HepG2 (cell line): ENCODE results near the gene ORMDL3. TPM values are rescaled to one million over a fixed set of nuclear protein-coding genes. Genes with fewer than 3 reads are reported as not detected.

Experiments used
- ATAC-seq: fragments of 200-7000 bp; cut with Tn5 transposase; 3 replicates; pipeline ENCODE4 v1.9.1; 2020; ENCODE audit warnings: mild to moderate bottlenecking, moderate library complexity
- BruUV-seq: library from RNA; stranded (reverse); fragments of 400-500 nt; replicated peaks from 2 replicates; lab custom pipeline; 2021; lab: Mats Ljungman, UMichigan
- CTCF ChIA-PET: fragments of 300-600 bp; formaldehyde crosslinking; extraction: SDS; loops from one replicate; lab custom pipeline; 2021; ENCODE audit warnings: low total read pairs, inconsistent platforms, low intra/inter-chr PET ratio; lab: Yijun Ruan, JAX
- POLR2A ChIA-PET: fragments of 350-600 bp; sonication (Branson Sonifier 250); formaldehyde crosslinking; loops from one replicate; lab custom pipeline; 2020; ENCODE audit warnings: antibody characterized with exemption, inconsistent platforms; lab: Yijun Ruan, JAX
- DNase-seq: peaks from one replicate; pipeline ENCODE4 v3.0.0-alpha.2; 2015; ENCODE audit warnings: low spot score
- FAIRE-seq: peaks from 3 replicates; lab custom pipeline; 2011; peaks lifted over from hg19 to GRCh38; lab: Jason Lieb, UNC
- H2AFZ ChIP-seq: one replicate; pipeline ENCODE4 v1.6.1; 2011; ENCODE audit warnings: low read length, inconsistent platforms
- H3K27ac ChIP-seq: fragments of 300-600 bp; 3 replicates; pipeline ENCODE4 v1.8.0; 2011; ENCODE audit warnings: mixed run types, mild to moderate bottlenecking, mixed read lengths, low read length, inconsistent platforms; ENCODE audit not compliant: insufficient read depth; ENCODE audit errors: extremely low read length
- H3K27me3 ChIP-seq, 2 experiments: fragments of 200-600 bp in 1 of 2; 2 replicates in 1 of 2; 3 replicates in 1 of 2; pipeline versions ENCODE4 v1.6.0 to v1.8.0; 2011; ENCODE audit warnings: low read length in 2 of 2, mild to moderate bottlenecking in 2 of 2, moderate library complexity in 2 of 2, inconsistent platforms in 1 of 2; ENCODE audit not compliant: insufficient read depth in 2 of 2, control insufficient read depth in 1 of 2
- H3K36me3 ChIP-seq, 2 experiments: fragments of 200-600 bp in 1 of 2; replicated peaks in 1 of 2; 2 replicates in 1 of 2; 3 replicates in 1 of 2; pipeline versions ENCODE4 v1.5.1 to v1.8.0; 2011; ENCODE audit warnings: low read length in 2 of 2, inconsistent platforms in 1 of 2; ENCODE audit not compliant: insufficient read depth in 2 of 2, control insufficient read depth in 1 of 2
- H3K4me1 ChIP-seq: 2 replicates; pipeline ENCODE4 v1.5.1; 2012; ENCODE audit warnings: low read length, inconsistent platforms; ENCODE audit not compliant: insufficient read depth
- H3K4me2 ChIP-seq: 2 replicates; pipeline ENCODE4 v1.6.0; 2011; ENCODE audit warnings: low read depth, low read length, inconsistent platforms
- H3K4me3 ChIP-seq, 3 experiments: fragments of 200-600 bp in 1 of 3; sonication (generic), shearing (Covaris generic) in 1 of 3; replicated peaks in 1 of 3; 2 replicates each; pipeline ENCODE4 v1.5.1; 2011 to 2016; ENCODE audit warnings: low read length in 3 of 3, inconsistent platforms in 2 of 3, low read depth in 2 of 3, mild to moderate bottlenecking in 2 of 3, control low read depth in 1 of 3, mixed read lengths in 1 of 3; ENCODE audit not compliant: insufficient read depth in 1 of 3
- H3K79me2 ChIP-seq: one replicate; pipeline ENCODE4 v1.6.1; 2011; ENCODE audit warnings: low read length, inconsistent platforms; ENCODE audit not compliant: insufficient read depth
- H3K9ac ChIP-seq: 2 replicates; pipeline ENCODE4 v1.6.0; 2011; ENCODE audit warnings: mild to moderate bottlenecking, low read depth, low read length, inconsistent platforms; ENCODE audit not compliant: insufficient read depth
- H3K9me3 ChIP-seq: 2 replicates; pipeline ENCODE4 v1.5.1; 2012; ENCODE audit warnings: mild to moderate bottlenecking, low read length
- H4K20me1 ChIP-seq: 2 replicates; pipeline ENCODE4 v1.6.0; 2011; ENCODE audit warnings: inconsistent platforms, mild to moderate bottlenecking, low read length, moderate library complexity; ENCODE audit not compliant: insufficient read depth
- HNRNPLL ChIP-seq: fragments of 200-400 bp; formaldehyde crosslinking; IDR thresholded peaks from 2 replicates; pipeline ENCODE4 v1.6.1; 2017; ENCODE audit warnings: mild to moderate bottlenecking, low read depth, low read length; ENCODE audit not compliant: poor library complexity, severe bottlenecking
- JUNB ChIP-seq: sonication (generic); formaldehyde crosslinking; IDR thresholded peaks from 2 replicates; pipeline ENCODE4 v1.8.0; 2022; ENCODE audit warnings: missing genetic modification reagents, mild to moderate bottlenecking, borderline replicate concordance
- MYC ChIP-seq: sonication (generic); formaldehyde crosslinking; IDR thresholded peaks from 2 replicates; pipeline ENCODE4 v1.9.0; 2021; ENCODE audit warnings: missing genetic modification reagents, borderline replicate concordance
- NR2F1 ChIP-seq, 2 experiments: fragments of 450-650 bp in 1 of 2; formaldehyde crosslinking in 1 of 2; IDR thresholded peaks; 2 replicates each; pipeline versions ENCODE4 v1.5.0 to v1.6.1; 2016 to 2020; ENCODE audit warnings: mild to moderate bottlenecking in 1 of 2, missing compliant biosample characterization in 1 of 2, missing genetic modification reagents in 1 of 2, moderate library complexity in 1 of 2
- ZNF7 ChIP-seq: IDR thresholded peaks from 2 replicates; pipeline ENCODE4 v1.6.1; 2016; ENCODE audit warnings: missing biosample characterization, missing genetic modification reagents
- ZNF777 ChIP-seq: sonication (generic); formaldehyde crosslinking; IDR thresholded peaks from 2 replicates; pipeline ENCODE4 v1.4.0; 2020; ENCODE audit warnings: missing genetic modification reagents
- WGBS: methylation state at CpG from one replicate; pipeline ENCODE4 v1.1.6; 2017; ENCODE audit warnings: low lambda C conversion rate; 5-methylcytosine and 5-hydroxymethylcytosine counted together
- in situ Hi-C: cut with HindIII; loops from 2 replicates; pipeline ENCODE4 v1.10.0; 2017; ENCODE audit warnings: low pct_unique_long_range_greater_than_20kb; ENCODE audit not compliant: extremely low pct_ligation_motif_present
- intact Hi-C: fragments of 100-400 bp; cut with micrococcal nuclease; formaldehyde crosslinking; loops from one replicate; pipeline ENCODE4 v1.10.0; 2022; ENCODE audit not compliant: unreplicated experiment
- polyA plus RNA-seq, 8 experiments: library from polyadenylated mRNA; depleted of rRNA in 3 of 8; stranded (reverse) in 7 of 8; unstranded in 1 of 8; fragments of >200 nt; fragmentation: Illumina TruSeq in 4 of 8; extraction: Trizol in 4 of 8; gene quantifications; 2 replicates each; pipeline versions ENCODE4 v1.2.1 to v1.2.3, GENCODE V29; 2011 to 2016; ENCODE audit warnings: low read depth in 4 of 8, missing spikeins in 1 of 8, mixed read lengths in 1 of 8; ENCODE audit not compliant: insufficient read depth in 1 of 8
- total RNA-seq, 5 experiments: library from RNA; depleted of rRNA; stranded (reverse); fragments of >200 nt; fragmentation: Illumina TruSeq; extraction: Trizol; gene quantifications; 2 replicates each; pipeline ENCODE4 v1.2.3, GENCODE V29; 2016; ENCODE audit warnings: low read depth in 1 of 5
- TF ChIP-seq, protein P1 (sequence below): IDR thresholded peaks from 2 replicates; pipeline ENCODE4 v1.4.0; 2020; ENCODE audit warnings: mild to moderate bottlenecking, missing genetic modification reagents

ORMDL3 gene
- total and polyA plus RNA-seq, 2 of the 13 experiments (the other 11 are each of a cell fraction or from before 2014, with no cell fraction given), result 181 to 384 TPM

GRCh38 chr17:39898088-39898487, 29.3 kb downstream of the ORMDL3 start:
- no peak overlapping the region for H2AFZ ChIP-seq
- no peak overlapping the region for H3K9ac ChIP-seq
- WGBS, result 61% methylated on average over 4 of the region's 4 CpGs
- H3K4me2 ChIP-seq, result no peak overlapping the region
- BruUV-seq, result no TSS peak
- no peak overlapping the region for H3K4me3 ChIP-seq
- DNase-seq (no peak), FAIRE-seq (no peak), ATAC-seq (no peak)
- H3K36me3 ChIP-seq, result no peaks in the 10 kb centered on the region
- H3K9me3 ChIP-seq, result no peaks in the 10 kb centered on the region
- POLR2A ChIA-PET, result no interaction called here
- intact Hi-C loops (no loop called here), in situ Hi-C loops (no loop called here)
- no peak for TF ChIP-seq JUNB
- TF ChIP-seq ZNF7, result peak; percentile 75
- peaks cover 0 to 3% of the 10 kb centered on the region in 2 experiments; a peak in 1 of 5 replicates for H3K27me3 ChIP-seq
- CTCF ChIA-PET, result no interaction called here
- no peaks in the 10 kb centered on the region for H3K4me1 ChIP-seq
- H3K79me2 ChIP-seq, result no peaks in the 10 kb centered on the region
- no peak overlapping the region for H3K27ac ChIP-seq
- H4K20me1 ChIP-seq, result no peaks in the 10 kb centered on the region

DNA sequence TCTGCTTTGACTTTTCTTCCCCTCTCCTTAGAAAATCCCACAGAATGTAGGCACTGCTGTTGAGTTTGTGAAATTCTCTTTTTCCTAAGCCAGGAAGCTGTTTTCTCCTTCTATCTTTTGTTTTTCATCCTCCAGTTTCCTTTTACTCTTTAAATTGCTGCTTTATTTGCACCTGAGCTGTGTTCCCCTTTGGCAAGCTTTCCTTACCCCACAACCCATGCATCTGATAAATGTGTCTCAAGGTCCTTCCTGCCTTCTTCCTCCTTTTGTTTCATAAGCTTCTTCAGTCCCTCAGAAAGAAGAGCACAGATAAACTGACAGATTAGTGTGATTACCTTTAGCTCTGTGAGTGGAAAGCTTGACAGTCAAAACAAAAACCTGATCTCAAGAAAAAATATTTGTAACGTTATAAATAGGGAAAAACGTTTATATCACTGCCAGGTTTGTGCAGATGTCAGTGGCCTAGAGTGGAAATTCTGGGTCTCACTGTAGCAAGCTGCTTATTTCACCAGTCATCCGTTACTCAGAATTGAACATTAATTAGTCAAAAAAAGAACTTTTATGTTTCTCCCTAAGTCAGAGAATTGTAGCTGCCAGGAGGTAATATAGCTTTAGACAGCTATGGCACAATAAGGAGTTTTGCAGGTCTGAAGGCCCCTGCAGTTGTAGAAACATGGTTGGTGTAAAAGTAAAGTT, 32.6 kb downstream of the ORMDL3 start:
- H3K27me3 ChIP-seq, result peaks cover 0 to 17% of the 10 kb centered on the region in 2 experiments; a peak in 2 of 5 replicates
- no peak for DNase-seq
- ATAC-seq, result no peak
- intact Hi-C loops (no loop called here), in situ Hi-C loops (no loop called here)
- no peak for FAIRE-seq
- H3K79me2 ChIP-seq, result no peaks in the 10 kb centered on the region
- H3K27ac ChIP-seq, result no peak overlapping the region
- no peak overlapping the region for H2AFZ ChIP-seq
- no peak overlapping the region for H3K4me2 ChIP-seq
- CTCF ChIA-PET, result no interaction called here
- POLR2A ChIA-PET, result interaction anchor here (2.0 kb wide), 1 partner anchor 10 kb away, joined by 8 read pairs; no protein-coding TSS in a partner anchor
- H3K9ac ChIP-seq, result no peak overlapping the region
- BruUV-seq, result no TSS peak
- no peaks in the 10 kb centered on the region for H3K9me3 ChIP-seq
- 29% methylated on average over 3 of the region's 3 CpGs for whole genome bisulfite sequencing
- H4K20me1 ChIP-seq, result no peaks in the 10 kb centered on the region
- TF ChIP-seq HNRNPLL (no peak), ZNF777 (no peak), MYC (no peak), NR2F1 (CRISPR knock-in tag; IDR thresholded peaks at IDR 0.05) (no peak)
- TF ChIP-seq, protein P1, sequence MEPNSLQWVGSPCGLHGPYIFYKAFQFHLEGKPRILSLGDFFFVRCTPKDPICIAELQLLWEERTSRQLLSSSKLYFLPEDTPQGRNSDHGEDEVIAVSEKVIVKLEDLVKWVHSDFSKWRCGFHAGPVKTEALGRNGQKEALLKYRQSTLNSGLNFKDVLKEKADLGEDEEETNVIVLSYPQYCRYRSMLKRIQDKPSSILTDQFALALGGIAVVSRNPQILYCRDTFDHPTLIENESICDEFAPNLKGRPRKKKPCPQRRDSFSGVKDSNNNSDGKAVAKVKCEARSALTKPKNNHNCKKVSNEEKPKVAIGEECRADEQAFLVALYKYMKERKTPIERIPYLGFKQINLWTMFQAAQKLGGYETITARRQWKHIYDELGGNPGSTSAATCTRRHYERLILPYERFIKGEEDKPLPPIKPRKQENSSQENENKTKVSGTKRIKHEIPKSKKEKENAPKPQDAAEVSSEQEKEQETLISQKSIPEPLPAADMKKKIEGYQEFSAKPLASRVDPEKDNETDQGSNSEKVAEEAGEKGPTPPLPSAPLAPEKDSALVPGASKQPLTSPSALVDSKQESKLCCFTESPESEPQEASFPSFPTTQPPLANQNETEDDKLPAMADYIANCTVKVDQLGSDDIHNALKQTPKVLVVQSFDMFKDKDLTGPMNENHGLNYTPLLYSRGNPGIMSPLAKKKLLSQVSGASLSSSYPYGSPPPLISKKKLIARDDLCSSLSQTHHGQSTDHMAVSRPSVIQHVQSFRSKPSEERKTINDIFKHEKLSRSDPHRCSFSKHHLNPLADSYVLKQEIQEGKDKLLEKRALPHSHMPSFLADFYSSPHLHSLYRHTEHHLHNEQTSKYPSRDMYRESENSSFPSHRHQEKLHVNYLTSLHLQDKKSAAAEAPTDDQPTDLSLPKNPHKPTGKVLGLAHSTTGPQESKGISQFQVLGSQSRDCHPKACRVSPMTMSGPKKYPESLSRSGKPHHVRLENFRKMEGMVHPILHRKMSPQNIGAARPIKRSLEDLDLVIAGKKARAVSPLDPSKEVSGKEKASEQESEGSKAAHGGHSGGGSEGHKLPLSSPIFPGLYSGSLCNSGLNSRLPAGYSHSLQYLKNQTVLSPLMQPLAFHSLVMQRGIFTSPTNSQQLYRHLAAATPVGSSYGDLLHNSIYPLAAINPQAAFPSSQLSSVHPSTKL (CRISPR knock-in tag), result no peak
- H3K36me3 ChIP-seq, result no peaks in the 10 kb centered on the region
- H3K4me1 ChIP-seq, result no peaks in the 10 kb centered on the region
- H3K4me3 ChIP-seq, result no peak overlapping the region
